GM23338 (cell line): ENCODE data around the gene STAM2. TPM values are rescaled to one million over a fixed set of nuclear protein-coding genes. Genes with fewer than 3 reads are reported as not detected.

Experiments used
- ATAC-seq: fragments of 200-7000 bp; cut with Tn5 transposase; 3 replicates; pipeline ENCODE4 v1.9.1; 2020
- DNase-seq: peaks from one replicate; pipeline ENCODE4 v3.0.0-alpha.2; 2015; ENCODE audit warnings: low spot score
- H2AFZ ChIP-seq: fragments of 200-600 bp; sonication (generic); 2 replicates; pipeline ENCODE4 v1.8.0; 2016; ENCODE audit warnings: antibody characterized with exemption, mild to moderate bottlenecking, moderate library complexity
- H3F3A ChIP-seq: fragments of 200-600 bp; sonication (generic); replicated peaks from 2 replicates; pipeline ENCODE4 v1.8.0; 2017; ENCODE audit warnings: antibody characterized with exemption, mixed run types, low read depth
- H3K27ac ChIP-seq: fragments of 200-600 bp; sonication (generic); 2 replicates; pipeline ENCODE4 v1.6.1; 2016; ENCODE audit warnings: low read depth
- H3K27me3 ChIP-seq: fragments of 200-600 bp; sonication (generic); 2 replicates; pipeline ENCODE4 v1.8.0; 2016; ENCODE audit warnings: mild to moderate bottlenecking, mixed run types, moderate library complexity; ENCODE audit not compliant: insufficient read depth
- H3K36me3 ChIP-seq: fragments of 200-600 bp; sonication (generic); 2 replicates; pipeline ENCODE4 v1.8.0; 2016; ENCODE audit warnings: mild to moderate bottlenecking; ENCODE audit not compliant: insufficient read depth
- H3K4me1 ChIP-seq: fragments of 200-600 bp; sonication (generic); 2 replicates; pipeline ENCODE4 v1.8.0; 2016; ENCODE audit warnings: mild to moderate bottlenecking, moderate library complexity; ENCODE audit not compliant: insufficient read depth
- H3K4me2 ChIP-seq: fragments of 200-600 bp; sonication (generic); 2 replicates; pipeline ENCODE4 v1.7.1; 2017; ENCODE audit warnings: mixed run types
- H3K4me3 ChIP-seq: fragments of 200-600 bp; sonication (generic); 2 replicates; pipeline ENCODE4 v1.6.1; 2016; ENCODE audit warnings: mixed run types
- H3K79me2 ChIP-seq: fragments of 200-600 bp; sonication (generic); replicated peaks from 2 replicates; pipeline ENCODE4 v1.8.0; 2017; ENCODE audit warnings: mild to moderate bottlenecking; ENCODE audit not compliant: insufficient read depth
- H3K9me2 ChIP-seq: fragments of 200-600 bp; sonication (generic); 2 replicates; pipeline ENCODE4 v1.8.0; 2017; ENCODE audit not compliant: insufficient read depth
- H4K20me1 ChIP-seq: fragments of 200-600 bp; sonication (generic); replicated peaks from 2 replicates; pipeline ENCODE4 v1.8.0; 2017; ENCODE audit warnings: mild to moderate bottlenecking; ENCODE audit not compliant: insufficient read depth
- H3K27ac Mint-ChIP-seq: 2 replicates; pipeline ENCODE4 v1.8.0; 2020; ENCODE audit warnings: inconsistent platforms, mild to moderate bottlenecking, moderate library complexity, mixed read lengths
- H3K27me3 Mint-ChIP-seq: 3 replicates; pipeline ENCODE4 v1.8.0; 2022; ENCODE audit warnings: low read depth, mild to moderate bottlenecking, moderate library complexity, mixed read lengths, inconsistent platforms; ENCODE audit not compliant: insufficient read depth, poor library complexity
- H3K36me3 Mint-ChIP-seq: 3 replicates; pipeline ENCODE4 v1.8.0; 2021; ENCODE audit warnings: low read depth, mild to moderate bottlenecking, inconsistent platforms, moderate library complexity, mixed read lengths
- H3K4me1 Mint-ChIP-seq: 3 replicates; pipeline ENCODE4 v1.8.0; 2020; ENCODE audit warnings: mild to moderate bottlenecking, inconsistent platforms, mixed read lengths
- H3K4me3 Mint-ChIP-seq: 3 replicates; pipeline ENCODE4 v1.8.0; 2021; ENCODE audit warnings: moderate library complexity, mild to moderate bottlenecking, inconsistent platforms, mixed read lengths
- H3K9me3 Mint-ChIP-seq: 3 replicates; pipeline ENCODE4 v1.8.0; 2020; ENCODE audit warnings: moderate library complexity, mild to moderate bottlenecking, inconsistent platforms, mixed read lengths
- CREB1 ChIP-seq: fragments of 250-450 bp; sonication (Bioruptor Pico); IDR thresholded peaks from 2 replicates; pipeline ENCODE4 v1.5.0; 2020; ENCODE audit warnings: low read depth, mild to moderate bottlenecking, moderate library complexity
- CTCF ChIP-seq, 2 experiments: fragments of 200-600 bp in 1 of 2; sonication (generic) in 1 of 2; conservative IDR thresholded peaks; 2 replicates each; pipeline versions ENCODE4 v1.5.1 to v1.6.1; 2016 to 2017; ENCODE audit warnings: antibody characterized with exemption in 2 of 2, low read depth in 2 of 2, mild to moderate bottlenecking in 2 of 2, moderate library complexity in 1 of 2
- ETS1 ChIP-seq: IDR thresholded peaks from 2 replicates; pipeline ENCODE4 v1.6.1; 2016; ENCODE audit warnings: antibody characterized with exemption
- EZH2 ChIP-seq: fragments of 200-600 bp; sonication (generic); IDR thresholded peaks from one replicate; pipeline ENCODE4 v1.8.0; 2017; ENCODE audit warnings: antibody characterized with exemption, mild to moderate bottlenecking, low read depth; ENCODE audit not compliant: unreplicated experiment
- EZH2phosphoT487 ChIP-seq: fragments of 200-600 bp; sonication (generic); IDR thresholded peaks from one replicate; pipeline ENCODE4 v1.8.1; 2018; ENCODE audit warnings: antibody characterized with exemption; ENCODE audit not compliant: unreplicated experiment
- JUNB ChIP-seq: IDR thresholded peaks from one replicate; pipeline ENCODE4 v1.6.1; 2016; ENCODE audit warnings: antibody characterized with exemption; ENCODE audit not compliant: unreplicated experiment
- NANOG ChIP-seq: IDR thresholded peaks from 2 replicates; pipeline ENCODE4 v1.6.1; 2016; ENCODE audit warnings: antibody characterized with exemption, borderline replicate concordance
- POLR2AphosphoS5 ChIP-seq: IDR thresholded peaks from 2 replicates; pipeline ENCODE4 v1.6.1; 2016; ENCODE audit warnings: antibody characterized with exemption, low read depth
- REST ChIP-seq: IDR thresholded peaks from one replicate; pipeline ENCODE4 v1.6.1; 2018; ENCODE audit warnings: antibody characterized with exemption; ENCODE audit not compliant: unreplicated experiment
- STAT1 ChIP-seq: IDR thresholded peaks from one replicate; pipeline ENCODE4 v1.6.1; 2016; ENCODE audit warnings: antibody characterized with exemption; ENCODE audit not compliant: unreplicated experiment
- ZNF114 ChIP-seq: fragments of 250-450 bp; sonication (Bioruptor Pico); IDR thresholded peaks from 2 replicates; pipeline ENCODE4 v1.5.0; 2020; ENCODE audit warnings: mild to moderate bottlenecking, moderate library complexity
- ZNF331 ChIP-seq: fragments of 250-450 bp; sonication (Bioruptor Pico); IDR thresholded peaks from 2 replicates; pipeline ENCODE4 v1.5.0; 2020; ENCODE audit warnings: low read depth, mild to moderate bottlenecking, moderate library complexity
- ZNF462 ChIP-seq: fragments of 250-450 bp; sonication (Bioruptor Pico); IDR thresholded peaks from 2 replicates; pipeline ENCODE4 v1.5.0; 2020; ENCODE audit warnings: mild to moderate bottlenecking, moderate library complexity
- polyA plus RNA-seq: library from polyadenylated mRNA; unstranded; fragments of >200 nt; fragmentation: Nextera tagmentation; extraction: Ambion mirVana; gene quantifications from 2 replicates; pipeline ENCODE4 v1.2.1, GENCODE V29; 2016
- total RNA-seq: library from RNA; depleted of rRNA; stranded (reverse); fragments of >200 nt; shearing (Covaris generic); gene quantifications from 2 replicates; pipeline ENCODE4 v1.2.3, GENCODE V29; 2014

Gene STAM2
- total and polyA plus RNA-seq, 2 experiments from 2014 or later, result 4.6 to 18.2 TPM

- Histone ChIP-seq H3K27ac (no peak overlapping the region), H3K4me3 (no peak overlapping the region), H3K9me2 (no peaks in the 10 kb centered on the region), H3K4me2 (no peak overlapping the region), H3K4me1 (no peaks in the 10 kb centered on the region), H3K36me3 (no peaks in the 10 kb centered on the region), H2AFZ (no peak overlapping the region), H3K79me2 (peaks cover 19% of the 10 kb centered on the region), H3K27me3 (no peaks in the 10 kb centered on the region), H4K20me1 (no peaks in the 10 kb centered on the region), H3F3A (no peaks in the 10 kb centered on the region)
- peaks cover 7% of the 10 kb centered on the region for H3K27me3 Mint-ChIP-seq
- DNase-seq (peak; percentile 14), ATAC-seq (no peak; the same call in 2 of the 3 replicates)
- H3K4me1 Mint-ChIP-seq, result peaks cover 9% of the 10 kb centered on the region; the same call in 2 of the 3 replicates
- no peak overlapping the region for H3K27ac Mint-ChIP-seq
- H3K9me3 Mint-ChIP-seq, result peaks cover 36% of the 10 kb centered on the region
- H3K4me3 Mint-ChIP-seq, result no peak overlapping the region
- H3K36me3 Mint-ChIP-seq, result peaks cover 36% of the 10 kb centered on the region
- TF ChIP-seq ZNF331 (CRISPR knock-in tag) (no peak), EZH2phosphoT487 (no peak), ZNF114 (CRISPR knock-in tag) (no peak), POLR2AphosphoS5 (no peak), STAT1 (no peak), ZNF462 (CRISPR knock-in tag) (no peak), ETS1 (no peak), NANOG (no peak), REST (no peak), JUNB (no peak), EZH2 (no peak), CTCF (conservative IDR thresholded peaks at IDR 0.05; ENCODE audit: low read depth in 2 of 2) (no peak), CREB1 (CRISPR knock-in tag) (no peak)
Measured at GRCh38 chr2:152157253-152157652, 18.3 kb downstream of the STAM2 start.
